Mammary epithelial cell (primary cell): Measurements from ENCODE around the gene JAG2.

Experiments used
- CTCF ChIP-seq, 2 donors: IDR thresholded peaks in 1 of 2; conservative IDR thresholded peaks in 1 of 2; 2 replicates each; pipeline ENCODE4 v1.5.1; 2011 to 2012; ENCODE audit warnings: inconsistent platforms in 2 of 2, low read length in 2 of 2, mild to moderate bottlenecking in 2 of 2, control low read depth in 1 of 2, low read depth in 1 of 2; ENCODE audit not compliant: insufficient read depth in 1 of 2; ENCODE audit errors: extremely low read depth in 1 of 2
- EZH2 ChIP-seq: IDR thresholded peaks from 2 replicates; pipeline ENCODE4 v1.6.1; 2012; ENCODE audit warnings: low read length, inconsistent platforms, borderline replicate concordance

GRCh38 chr14:105138021-105138541 lies 30.5 kb downstream of the JAG2 start:
- TF ChIP-seq CTCF (conservative IDR thresholded peaks at IDR 0.05 in 1 of 2, IDR thresholded peaks at IDR 0.05 in 1 of 2; ENCODE audit: extremely low read depth in 1 of 2, insufficient read depth in 1 of 2, low read depth in 1 of 2, low read length in 2 of 2) (no peak), EZH2 (no peak)
